OCI-LY1 (cell line): ENCODE results near the gene ENOX2.

ENCODE experiments used
- H2AFZ ChIP-seq: fragments of 200-600 bp; sonication (generic), shearing (Covaris generic); 2 replicates; pipeline ENCODE4 v1.6.0; 2014; ENCODE audit warnings: antibody characterized with exemption, mild to moderate bottlenecking, low read length
- H3F3A ChIP-seq: fragments of 200-600 bp; sonication (generic), shearing (Covaris generic); 2 replicates; pipeline ENCODE4 v1.6.0; 2014; ENCODE audit warnings: mild to moderate bottlenecking, antibody characterized with exemption, low read length, moderate library complexity; ENCODE audit not compliant: insufficient read depth
- H3K27ac ChIP-seq: fragments of 200-600 bp; sonication (generic); 2 replicates; pipeline ENCODE4 v1.5.1; 2014; ENCODE audit warnings: low read length, mixed run types, mild to moderate bottlenecking, low read depth; ENCODE audit not compliant: poor library complexity, severe bottlenecking
- H3K27me3 ChIP-seq: fragments of 200-600 bp; sonication (generic); 2 replicates; pipeline ENCODE4 v1.6.0; 2014; ENCODE audit warnings: antibody characterized with exemption, mild to moderate bottlenecking, low read length, moderate library complexity; ENCODE audit not compliant: insufficient read depth
- H3K36me3 ChIP-seq: fragments of 200-600 bp; sonication (generic); 2 replicates; pipeline ENCODE4 v1.6.1; 2014; ENCODE audit warnings: mild to moderate bottlenecking, antibody characterized with exemption, low read length, moderate library complexity, mixed read lengths; ENCODE audit not compliant: insufficient read depth
- H3K4me1 ChIP-seq: fragments of 200-600 bp; sonication (generic); 2 replicates; pipeline ENCODE4 v1.5.1; 2014; ENCODE audit warnings: mild to moderate bottlenecking, low read length, moderate library complexity; ENCODE audit not compliant: insufficient read depth, severe bottlenecking
- H3K4me2 ChIP-seq: fragments of 200-600 bp; sonication (generic), shearing (Covaris generic); 2 replicates; pipeline ENCODE4 v1.6.1; 2014; ENCODE audit warnings: low read length
- H3K4me3 ChIP-seq: fragments of 200-600 bp; sonication (generic); 2 replicates; pipeline ENCODE4 v1.5.1; 2014; ENCODE audit warnings: low read length, low read depth, mild to moderate bottlenecking, mixed read lengths; ENCODE audit not compliant: poor library complexity, severe bottlenecking
- H3K79me2 ChIP-seq: fragments of 200-600 bp; shearing (Covaris generic); 2 replicates; pipeline ENCODE4 v1.6.1; 2016; ENCODE audit warnings: mixed run types, low read length, mixed read lengths; ENCODE audit not compliant: insufficient read depth
- H3K9ac ChIP-seq: fragments of 200-600 bp; sonication (generic), shearing (Covaris generic); 2 replicates; pipeline ENCODE4 v1.6.1; 2014; ENCODE audit warnings: mild to moderate bottlenecking, low read length, mixed read lengths
- H3K9me2 ChIP-seq: fragments of 200-600 bp; sonication (generic), shearing (Covaris generic); 2 replicates; pipeline ENCODE4 v1.6.1; 2014; ENCODE audit warnings: low read depth, mild to moderate bottlenecking, low read length, mixed read lengths
- H3K9me3 ChIP-seq: fragments of 200-600 bp; shearing (Covaris generic); 2 replicates; pipeline ENCODE4 v1.6.1; 2014; ENCODE audit warnings: low read length, mixed read lengths
- H4K20me1 ChIP-seq: fragments of 200-600 bp; sonication (generic), shearing (Covaris generic); 2 replicates; pipeline ENCODE4 v1.6.0; 2016; ENCODE audit warnings: mild to moderate bottlenecking, low read length; ENCODE audit not compliant: insufficient read depth
- EZH2 ChIP-seq: fragments of 200-600 bp; sonication (generic), shearing (Covaris generic); IDR thresholded peaks from 2 replicates; pipeline ENCODE4 v1.8.0; 2017; ENCODE audit warnings: borderline replicate concordance, mixed run types, mild to moderate bottlenecking, antibody characterized with exemption, low read length, moderate library complexity, mixed read lengths
- TF ChIP-seq, protein P1 (sequence below): fragments of 200-600 bp; sonication (generic), shearing (Covaris generic); IDR thresholded peaks from 2 replicates; pipeline ENCODE4 v1.5.1; 2017; ENCODE audit warnings: mild to moderate bottlenecking, antibody characterized with exemption, low read length, moderate library complexity, mixed read lengths

ENOX2 gene

DNA sequence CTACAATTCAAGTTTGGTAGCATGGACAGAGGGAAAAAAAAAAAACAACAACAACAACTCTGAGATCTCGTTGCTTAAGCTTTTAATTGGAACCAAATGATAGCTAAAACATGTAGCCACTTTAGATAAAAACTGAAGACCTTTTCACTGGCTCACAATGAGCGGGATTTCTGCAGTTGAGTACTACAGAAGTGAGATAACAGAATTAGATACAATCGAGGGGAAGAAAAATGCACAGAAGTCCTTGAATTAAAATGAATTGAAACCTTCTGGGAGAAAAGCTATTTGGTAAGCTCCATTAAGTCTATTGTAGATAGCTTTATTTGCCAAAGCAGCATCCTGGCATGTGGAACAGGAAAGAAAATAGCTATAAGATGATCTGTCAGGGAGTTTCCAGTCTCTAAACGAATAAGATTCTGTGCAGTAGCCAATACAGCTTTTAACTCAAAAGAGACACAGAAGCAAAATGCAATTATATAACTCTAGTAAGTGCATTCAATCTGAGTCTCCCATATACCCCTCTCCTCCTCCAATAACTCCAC lies 248.5 kb downstream of the ENOX2 start:
- no peaks in the 10 kb centered on the region for H3K36me3 ChIP-seq
- no peak overlapping the region for H3K4me2 ChIP-seq

DNA sequence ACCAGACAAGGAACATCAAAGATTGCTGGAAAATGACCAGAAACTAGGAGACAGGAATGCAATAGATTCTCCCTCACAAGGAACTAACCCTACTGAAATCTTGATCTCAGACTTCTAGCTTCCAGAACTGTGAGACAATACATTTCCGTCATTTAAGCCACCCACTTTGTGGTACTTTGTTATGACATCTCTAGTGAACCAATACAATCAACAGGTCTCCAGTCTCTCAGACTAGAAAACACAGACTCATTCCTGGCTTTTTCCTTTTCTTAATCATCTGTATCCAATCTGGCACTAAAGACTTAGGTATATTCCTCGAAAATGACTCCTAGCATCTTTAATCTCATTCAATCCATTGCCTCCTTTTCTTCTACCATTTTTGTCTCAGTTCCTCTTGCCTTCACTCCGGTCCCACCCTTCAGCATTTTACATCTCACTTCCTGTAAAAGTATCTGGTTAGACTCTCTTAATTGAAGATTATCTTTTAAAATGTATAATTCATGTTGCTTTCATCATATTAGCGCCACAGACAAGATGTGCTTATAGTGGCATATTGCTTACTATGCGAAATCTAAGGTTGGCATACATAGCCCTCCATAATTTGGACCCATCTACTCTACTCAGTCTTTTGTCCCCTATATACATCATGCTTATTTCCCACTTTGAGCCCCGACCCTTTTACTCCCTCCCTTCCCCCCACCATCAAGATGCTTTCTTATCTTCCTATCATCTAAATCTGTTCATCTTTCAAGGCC lies 250.0 kb downstream of the ENOX2 start:
- H2AFZ ChIP-seq = no peak overlapping the region
- no peaks in the 10 kb centered on the region for H3K79me2 ChIP-seq
- no peak overlapping the region for H3K4me3 ChIP-seq
- no peaks in the 10 kb centered on the region for H3K27me3 ChIP-seq
- H3K9ac ChIP-seq = no peak overlapping the region
- H3K4me2 ChIP-seq = no peak overlapping the region
- H4K20me1 ChIP-seq = no peaks in the 10 kb centered on the region
- TF ChIP-seq EZH2 = no peak
- TF ChIP-seq, protein P1, sequence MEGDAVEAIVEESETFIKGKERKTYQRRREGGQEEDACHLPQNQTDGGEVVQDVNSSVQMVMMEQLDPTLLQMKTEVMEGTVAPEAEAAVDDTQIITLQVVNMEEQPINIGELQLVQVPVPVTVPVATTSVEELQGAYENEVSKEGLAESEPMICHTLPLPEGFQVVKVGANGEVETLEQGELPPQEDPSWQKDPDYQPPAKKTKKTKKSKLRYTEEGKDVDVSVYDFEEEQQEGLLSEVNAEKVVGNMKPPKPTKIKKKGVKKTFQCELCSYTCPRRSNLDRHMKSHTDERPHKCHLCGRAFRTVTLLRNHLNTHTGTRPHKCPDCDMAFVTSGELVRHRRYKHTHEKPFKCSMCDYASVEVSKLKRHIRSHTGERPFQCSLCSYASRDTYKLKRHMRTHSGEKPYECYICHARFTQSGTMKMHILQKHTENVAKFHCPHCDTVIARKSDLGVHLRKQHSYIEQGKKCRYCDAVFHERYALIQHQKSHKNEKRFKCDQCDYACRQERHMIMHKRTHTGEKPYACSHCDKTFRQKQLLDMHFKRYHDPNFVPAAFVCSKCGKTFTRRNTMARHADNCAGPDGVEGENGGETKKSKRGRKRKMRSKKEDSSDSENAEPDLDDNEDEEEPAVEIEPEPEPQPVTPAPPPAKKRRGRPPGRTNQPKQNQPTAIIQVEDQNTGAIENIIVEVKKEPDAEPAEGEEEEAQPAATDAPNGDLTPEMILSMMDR = no peak
- H3F3A ChIP-seq = no peaks in the 10 kb centered on the region
- no peaks in the 10 kb centered on the region for H3K36me3 ChIP-seq
- H3K9me3 ChIP-seq = no peaks in the 10 kb centered on the region
- H3K9me2 ChIP-seq = no peaks in the 10 kb centered on the region
- H3K27ac ChIP-seq = no peak overlapping the region
- no peaks in the 10 kb centered on the region for H3K4me1 ChIP-seq

More for the DNA sequence above, 248.5 kb downstream of the ENOX2 start:
- H3K27ac ChIP-seq = no peak overlapping the region
- H3K9me3 ChIP-seq = no peaks in the 10 kb centered on the region
- H2AFZ ChIP-seq = no peak overlapping the region
- H3K27me3 ChIP-seq = no peaks in the 10 kb centered on the region
- TF ChIP-seq EZH2 = no peak
- TF ChIP-seq, protein P1 = no peak
- H3F3A ChIP-seq = no peaks in the 10 kb centered on the region
- H4K20me1 ChIP-seq = no peaks in the 10 kb centered on the region
- no peaks in the 10 kb centered on the region for H3K4me1 ChIP-seq
- H3K9ac ChIP-seq = no peak overlapping the region
- no peak overlapping the region for H3K4me3 ChIP-seq
- no peaks in the 10 kb centered on the region for H3K79me2 ChIP-seq
- no peaks in the 10 kb centered on the region for H3K9me2 ChIP-seq

DNA sequence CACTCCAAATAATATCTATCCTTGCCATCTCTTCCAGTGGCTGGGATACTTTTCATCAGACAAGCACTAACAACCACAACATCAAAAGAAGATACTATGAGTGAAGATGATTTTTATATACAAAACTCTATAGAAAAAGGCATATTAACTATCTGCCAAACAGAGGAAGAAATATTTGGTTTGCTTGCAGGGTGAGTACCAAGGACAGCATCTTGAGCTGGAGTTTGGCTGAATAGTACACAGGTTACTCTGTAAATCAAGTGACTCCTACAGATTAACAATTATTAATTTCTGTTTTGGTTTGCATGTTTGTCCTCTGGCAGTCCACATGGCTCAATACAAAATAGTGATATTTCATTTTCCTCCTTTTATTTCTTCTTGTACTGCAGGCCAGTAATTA lies 253.3 kb downstream of the ENOX2 start:
- Histone ChIP-seq H3K9me3 (no peaks in the 10 kb centered on the region), H4K20me1 (no peaks in the 10 kb centered on the region), H3F3A (no peaks in the 10 kb centered on the region), H3K79me2 (no peaks in the 10 kb centered on the region), H3K4me3 (no peak overlapping the region), H3K4me2 (no peak overlapping the region), H3K27me3 (no peaks in the 10 kb centered on the region), H3K27ac (no peak overlapping the region), H3K4me1 (no peaks in the 10 kb centered on the region), H3K9ac (no peak overlapping the region), H3K9me2 (no peaks in the 10 kb centered on the region), H3K36me3 (no peaks in the 10 kb centered on the region), H2AFZ (no peak overlapping the region)
- no peak for TF ChIP-seq EZH2

DNA sequence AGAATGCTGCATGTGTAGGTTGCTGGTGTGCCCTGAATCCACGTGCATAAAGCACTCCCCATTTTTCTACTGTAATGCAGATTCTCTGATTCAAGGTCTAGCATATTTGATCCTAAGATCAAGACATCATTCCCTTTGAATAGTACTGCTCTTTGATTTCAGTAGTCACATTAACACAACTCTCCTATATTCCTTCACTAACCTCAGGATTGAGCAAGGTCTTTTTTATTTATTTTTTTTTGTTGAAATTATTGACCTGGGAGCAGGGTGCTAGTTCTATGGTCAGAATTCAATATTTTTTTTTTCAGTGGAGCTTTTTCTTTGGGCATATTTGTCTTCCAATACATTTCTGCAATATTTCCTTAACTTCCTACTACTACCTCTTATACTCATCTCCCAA lies 255.5 kb downstream of the ENOX2 start:
- Histone ChIP-seq H4K20me1 (no peaks in the 10 kb centered on the region), H3K9me2 (no peaks in the 10 kb centered on the region), H3K9ac (no peak overlapping the region), H3K36me3 (no peaks in the 10 kb centered on the region), H3K79me2 (no peaks in the 10 kb centered on the region), H2AFZ (no peak overlapping the region), H3K4me3 (no peak overlapping the region), H3F3A (no peaks in the 10 kb centered on the region), H3K9me3 (no peaks in the 10 kb centered on the region), H3K4me2 (no peak overlapping the region), H3K27me3 (no peaks in the 10 kb centered on the region), H3K27ac (no peak overlapping the region), H3K4me1 (no peaks in the 10 kb centered on the region)
- TF ChIP-seq EZH2 = no peak
- TF ChIP-seq, protein P1 = no peak
